Lower lobe of right lung (tissue), 2 donors: ENCODE data around the gene MTA1. TPM values are rescaled to one million over a fixed set of nuclear protein-coding genes. Genes with fewer than 3 reads are reported as not detected.

ENCODE experiments used
- ATAC-seq, 2 donors: fragments of 200-7000 bp; cut with Tn5 transposase; one replicate each; pipeline ENCODE4 v1.9.1; 2020 to 2022; ENCODE audit warnings: mild to moderate bottlenecking in 2 of 2, moderate library complexity in 2 of 2
- DNase-seq: peaks from one replicate; pipeline ENCODE4 v3.0.0-alpha.2; 2020
- H3K27ac ChIP-seq: fragments of 200-600 bp; one replicate; pipeline ENCODE4 v1.8.0; 2022
- H3K27me3 ChIP-seq: fragments of 200-600 bp; one replicate; pipeline ENCODE4 v1.8.0; 2022; ENCODE audit warnings: low read depth
- H3K36me3 ChIP-seq: fragments of 200-600 bp; one replicate; pipeline ENCODE4 v1.8.0; 2022; ENCODE audit warnings: mild to moderate bottlenecking
- H3K4me1 ChIP-seq: fragments of 200-600 bp; one replicate; pipeline ENCODE4 v1.8.0; 2022
- H3K4me3 ChIP-seq: fragments of 200-600 bp; one replicate; pipeline ENCODE4 v1.8.0; 2022; ENCODE audit warnings: mild to moderate bottlenecking
- H3K9me3 ChIP-seq: fragments of 200-600 bp; one replicate; pipeline ENCODE4 v1.8.0; 2022
- CTCF ChIP-seq: fragments of 200-600 bp; IDR thresholded peaks from one replicate; pipeline ENCODE4 v1.8.0; 2022; ENCODE audit warnings: antibody characterized with exemption, mild to moderate bottlenecking
- intact Hi-C: fragments of 100-400 bp; cut with DNase I; formaldehyde crosslinking; loops from one replicate; pipeline ENCODE4 v1.11.0; 2022
- total RNA-seq: library from RNA; stranded (reverse); fragmentation: NEBNext Ultra II Directional; extraction: Animal tissue kit (Norgen Biotek cat#: 25700); gene quantifications from one replicate; pipeline ENCODE4 v1.2.1, GENCODE V29; 2021
- donor health status: DM: no; HTN: yes; CAD: no; lungs with severe emphysema.

Gene MTA1
- total RNA-seq, 1 donor from 2014 or later, result 69.7 TPM

- peak overlapping the region; percentile 99 for H3K27ac ChIP-seq
- H3K27me3 ChIP-seq, result no peaks in the 10 kb centered on the region
- no peak for ATAC-seq
- no peak for TF ChIP-seq CTCF
- H3K4me1 ChIP-seq, result peaks cover 79% of the 10 kb centered on the region
- DNase-seq, result peak; percentile 81
- H3K9me3 ChIP-seq, result no peaks in the 10 kb centered on the region
- intact Hi-C loops, result no loop called here
- H3K4me3 ChIP-seq, result peak overlapping the region; percentile 83
- no peaks in the 10 kb centered on the region for H3K36me3 ChIP-seq
These were observed 67.4 kb downstream of the MTA1 start for GRCh38 chr14:105486974-105487448.

- Histone ChIP-seq H3K4me1 (peaks cover 74% of the 10 kb centered on the region), H3K36me3 (no peaks in the 10 kb centered on the region), H3K9me3 (no peaks in the 10 kb centered on the region), H3K4me3 (peak overlapping the region; percentile 83), H3K27me3 (no peaks in the 10 kb centered on the region), H3K27ac (peak overlapping the region; percentile 99)
- peak in 1 of 2 donors; percentile 21 for ATAC-seq
- DNase-seq, result peak; percentile 87
- intact Hi-C loops, result no loop called here
- no peak for TF ChIP-seq CTCF
These were observed 67.9 kb downstream of the MTA1 start for GRCh38 chr14:105487449-105487985.

- DNase-seq (no peak), ATAC-seq (no peak)
- Histone ChIP-seq H3K4me1 (peaks cover 67% of the 10 kb centered on the region), H3K9me3 (no peaks in the 10 kb centered on the region), H3K36me3 (no peaks in the 10 kb centered on the region), H3K27ac (peak overlapping the region; percentile 99), H3K27me3 (no peaks in the 10 kb centered on the region), H3K4me3 (peak overlapping the region; percentile 83)
- intact Hi-C loops, result no loop called here
- no peak for TF ChIP-seq CTCF
These were observed 68.6 kb downstream of the MTA1 start for GRCh38 chr14:105487986-105488777.

GRCh38 chr14:105488781-105489541, 69.3 kb downstream of the MTA1 start:
- Histone ChIP-seq H3K36me3 (no peaks in the 10 kb centered on the region), H3K27ac (peak overlapping the region; percentile 99), H3K4me3 (peak overlapping the region; percentile 83), H3K9me3 (no peaks in the 10 kb centered on the region), H3K27me3 (no peaks in the 10 kb centered on the region), H3K4me1 (peaks cover 60% of the 10 kb centered on the region)
- TF ChIP-seq CTCF, result no peak
- ATAC-seq (no peak), DNase-seq (no peak)
- intact Hi-C loops, result no loop called here

- H3K4me1 ChIP-seq, result peaks cover 52% of the 10 kb centered on the region
- peak overlapping the region; percentile 99 for H3K27ac ChIP-seq
- no peaks in the 10 kb centered on the region for H3K27me3 ChIP-seq
- peak; percentile 89 for DNase-seq
- H3K4me3 ChIP-seq, result peak overlapping the region; percentile 83
- intact Hi-C loops, result no loop called here
- TF ChIP-seq CTCF, result peak; percentile 63
- H3K9me3 ChIP-seq, result no peaks in the 10 kb centered on the region
- no peaks in the 10 kb centered on the region for H3K36me3 ChIP-seq
- ATAC-seq, result peak; percentile 16 to 37
These were observed 70.1 kb downstream of the MTA1 start for GRCh38 chr14:105489542-105490266.
